Kidney epithelial cell (primary cell): ENCODE measurements around the gene GTF3C5. TPM values are rescaled to one million over a fixed set of nuclear protein-coding genes. Genes with fewer than 3 reads are reported as not detected.

Experiments used
- DNase-seq: peaks from one replicate; pipeline ENCODE4 v3.0.0-alpha.2; 2010; ENCODE audit warnings: low read depth
- H3K27me3 ChIP-seq: 2 replicates; pipeline ENCODE4 v1.6.0; 2011; ENCODE audit warnings: low read length; ENCODE audit not compliant: control insufficient read depth, insufficient read depth
- H3K36me3 ChIP-seq: 2 replicates; pipeline ENCODE4 v1.5.1; 2011; ENCODE audit warnings: low read length; ENCODE audit not compliant: control insufficient read depth, insufficient read depth
- H3K4me3 ChIP-seq: 2 replicates; pipeline ENCODE4 v1.5.1; 2011; ENCODE audit warnings: low read depth, mild to moderate bottlenecking, control low read depth, low read length
- CTCF ChIP-seq: IDR thresholded peaks from 2 replicates; pipeline ENCODE4 v1.5.1; 2011; ENCODE audit warnings: mild to moderate bottlenecking, moderate library complexity, low read length, control low read depth, inconsistent platforms; ENCODE audit not compliant: insufficient read depth, poor library complexity, severe bottlenecking
- total RNA-seq: library from RNA; depleted of rRNA; stranded (reverse); fragments of >200 nt; gene quantifications from 2 replicates; pipeline ENCODE4 v1.2.3, GENCODE V29; 2015

Gene GTF3C5
- total RNA-seq, 1 donor from 2014 or later: 94.7 TPM

GRCh38 chr9:133002147-133003070 is 28.4 kb upstream of the GTF3C5 start:
- DNase-seq: no peak
- no peak for TF ChIP-seq CTCF
- Histone ChIP-seq H3K36me3 (no peaks in the 10 kb centered on the region), H3K4me3 (no peak overlapping the region), H3K27me3 (peaks cover 29% of the 10 kb centered on the region)

GRCh38 chr9:133003071-133003461 is 27.7 kb upstream of the GTF3C5 start:
- TF ChIP-seq CTCF: no peak
- no peak for DNase-seq
- Histone ChIP-seq H3K36me3 (no peaks in the 10 kb centered on the region), H3K4me3 (no peak overlapping the region), H3K27me3 (peaks cover 29% of the 10 kb centered on the region)

- Histone ChIP-seq H3K27me3 (peaks cover 29% of the 10 kb centered on the region), H3K36me3 (no peaks in the 10 kb centered on the region), H3K4me3 (no peak overlapping the region)
- no peak for TF ChIP-seq CTCF
- no peak for DNase-seq
These were observed 27.1 kb upstream of the GTF3C5 start for GRCh38 chr9:133003671-133004090.

- H3K36me3 ChIP-seq: no peaks in the 10 kb centered on the region
- no peak overlapping the region for H3K4me3 ChIP-seq
- TF ChIP-seq CTCF: no peak
- DNase-seq: no peak
- H3K27me3 ChIP-seq: peaks cover 26% of the 10 kb centered on the region
These were observed 26.5 kb upstream of the GTF3C5 start for GRCh38 chr9:133004091-133004998.

GRCh38 chr9:133004999-133005760 is 25.6 kb upstream of the GTF3C5 start:
- no peak for DNase-seq
- Histone ChIP-seq H3K27me3 (peaks cover 22% of the 10 kb centered on the region), H3K4me3 (no peak overlapping the region), H3K36me3 (no peaks in the 10 kb centered on the region)
- TF ChIP-seq CTCF: no peak
